Measurements from ENCODE around the gene CAPNS1.

- TF ChIP-seq PAXIP1 (CRISPR knock-in tag; conservative IDR thresholded peaks at IDR 0.05), result no peak
- TF ChIP-seq POLR2AphosphoS5 (IDR thresholded peaks at IDR 0.05; ENCODE audit: low read depth, low read length), result no peak
- TF ChIP-seq, protein P1, sequence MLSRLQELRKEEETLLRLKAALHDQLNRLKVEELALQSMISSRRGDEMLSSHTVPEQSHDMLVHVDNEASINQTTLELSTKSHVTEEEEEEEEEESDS (CRISPR knock-in tag; IDR thresholded peaks at IDR 0.05; ENCODE audit: borderline replicate concordance), result no peak
Measured at GRCh38 chr19:36116344-36116637, 23.6 kb upstream of the CAPNS1 start.

Data from HepG2 (cell line).